HUES6 (cell line): Measurements from ENCODE around the gene NUP210.

ENCODE experiments used
- H3K27ac ChIP-seq: 2 replicates; pipeline ENCODE4 v1.7.0; 2013; ENCODE audit warnings: low read depth, mild to moderate bottlenecking, low read length, inconsistent platforms
- H3K27me3 ChIP-seq: 2 replicates; pipeline ENCODE4 v1.6.1; 2013; ENCODE audit warnings: low read length; ENCODE audit not compliant: control insufficient read depth, insufficient read depth
- H3K36me3 ChIP-seq: 2 replicates; pipeline ENCODE4 v1.6.1; 2013; ENCODE audit warnings: low read length; ENCODE audit not compliant: control insufficient read depth, insufficient read depth
- H3K4me1 ChIP-seq: 2 replicates; pipeline ENCODE4 v1.6.1; 2013; ENCODE audit warnings: low read length; ENCODE audit not compliant: control insufficient read depth, insufficient read depth
- H3K4me3 ChIP-seq: 2 replicates; pipeline ENCODE4 v1.5.1; 2013; ENCODE audit warnings: low read depth, low read length
- H3K9ac ChIP-seq: one replicate; pipeline ENCODE4 v1.6.1; 2013; ENCODE audit warnings: mild to moderate bottlenecking, low read length
- H3K9me3 ChIP-seq: 2 replicates; pipeline ENCODE4 v1.6.1; 2013; ENCODE audit warnings: low read depth, low read length; ENCODE audit not compliant: control insufficient read depth, insufficient read depth

The NUP210 gene

DNA sequence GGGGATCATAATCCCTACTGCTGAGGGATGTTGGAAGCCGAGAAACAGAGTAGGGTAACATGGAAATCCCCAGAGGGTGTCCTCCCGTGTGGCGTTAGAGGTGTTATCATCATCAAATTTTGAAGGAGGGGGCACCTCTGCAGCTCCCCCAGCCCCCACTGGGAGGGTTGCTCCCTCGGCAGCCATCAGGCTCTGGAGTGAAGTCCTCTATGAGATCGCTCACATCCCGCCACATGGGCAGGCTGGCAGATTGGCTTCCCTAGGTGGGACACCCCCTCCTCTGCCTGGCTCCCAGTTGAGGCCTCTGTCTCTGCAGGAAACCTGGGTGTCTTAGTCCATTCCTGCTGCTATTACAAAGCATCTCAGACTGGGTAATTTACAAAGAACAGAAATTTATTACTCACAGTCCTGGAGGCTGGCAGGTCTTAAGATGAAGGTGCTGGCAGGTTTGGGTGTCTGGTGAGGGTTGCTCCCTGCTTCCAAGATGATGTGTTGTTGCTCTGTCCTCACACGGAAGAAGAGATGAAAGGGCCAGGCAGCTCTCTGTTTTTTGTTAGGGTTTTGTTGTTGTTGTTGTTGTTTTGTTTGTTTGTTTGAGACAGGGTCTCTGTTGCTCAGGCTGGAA, 120.5 kb downstream of the NUP210 start:
- Histone ChIP-seq H3K4me3 (no peak overlapping the region), H3K9me3 (no peaks in the 10 kb centered on the region), H3K27ac (no peak overlapping the region), H3K4me1 (peaks cover 33% of the 10 kb centered on the region), H3K27me3 (no peaks in the 10 kb centered on the region), H3K9ac (no peak overlapping the region), H3K36me3 (no peaks in the 10 kb centered on the region)

DNA sequence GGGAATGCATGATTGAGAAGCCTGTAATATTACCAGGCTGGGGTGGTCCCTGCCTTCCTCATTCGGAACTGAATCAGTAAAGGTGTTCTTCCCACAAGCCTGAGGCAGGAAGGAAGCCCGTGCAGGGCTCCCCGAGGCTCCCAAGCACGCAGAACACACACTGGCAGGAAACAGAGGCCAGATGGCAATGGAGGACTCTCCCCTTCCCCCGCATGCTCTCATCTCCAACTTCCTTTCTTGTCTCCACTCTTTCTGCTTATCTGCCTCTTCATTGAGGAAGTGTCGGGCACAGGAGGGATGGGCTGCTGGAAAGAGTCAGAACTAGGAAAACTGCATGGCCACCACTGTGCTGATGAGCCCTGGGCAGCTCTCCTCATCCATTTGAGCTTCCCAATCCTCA, 123.5 kb downstream of the NUP210 start:
- H3K36me3 ChIP-seq, result no peaks in the 10 kb centered on the region
- no peak overlapping the region for H3K9ac ChIP-seq
- H3K27ac ChIP-seq, result no peak overlapping the region
- no peaks in the 10 kb centered on the region for H3K27me3 ChIP-seq
- H3K9me3 ChIP-seq, result no peaks in the 10 kb centered on the region
- peaks cover 30% of the 10 kb centered on the region for H3K4me1 ChIP-seq
- no peak overlapping the region for H3K4me3 ChIP-seq

DNA sequence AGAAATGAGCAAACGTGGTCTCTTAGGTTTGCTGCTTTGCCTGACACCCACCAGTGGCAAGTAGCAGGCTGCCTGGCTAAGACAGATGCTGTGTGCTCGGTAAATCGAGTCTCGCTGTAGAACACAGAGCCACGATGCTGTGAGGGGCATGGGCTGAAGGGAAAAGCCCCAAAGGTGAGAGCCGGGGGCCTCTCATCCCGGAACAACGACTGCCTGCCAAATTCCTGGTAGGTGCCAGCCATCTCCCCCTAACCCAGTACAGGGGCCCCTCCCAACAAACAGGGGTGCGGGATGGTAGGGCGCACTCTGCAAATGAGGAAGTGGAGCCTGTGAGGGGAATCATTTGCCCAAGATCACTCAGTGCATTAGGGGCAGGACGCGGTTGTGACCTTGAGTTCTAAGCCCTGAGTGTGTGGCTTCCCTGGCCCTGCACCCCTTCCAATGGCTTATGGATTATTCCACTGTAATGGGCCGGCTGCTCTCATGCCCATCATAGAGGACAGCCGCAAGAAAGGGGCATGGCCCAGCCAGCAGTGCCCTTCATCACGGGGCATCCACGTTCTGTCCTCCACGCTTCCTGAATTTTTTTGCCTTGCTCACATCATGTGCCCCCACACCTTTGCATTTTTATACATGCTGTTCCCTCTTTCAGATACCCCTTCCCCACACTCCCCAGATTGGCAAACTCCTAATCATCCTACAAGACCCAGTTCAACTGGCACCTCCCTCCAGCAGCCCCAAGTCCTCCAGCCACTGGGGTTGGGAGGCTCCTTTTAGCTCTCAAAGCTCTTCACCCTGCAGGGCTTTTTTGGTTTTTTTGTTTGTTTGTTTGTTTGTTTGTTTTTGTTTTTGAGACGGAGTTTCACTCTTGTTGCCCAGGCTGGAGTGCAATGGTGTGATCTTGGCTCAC, 125.4 kb downstream of the NUP210 start:
- Histone ChIP-seq H3K4me1 (peaks cover 27% of the 10 kb centered on the region), H3K36me3 (no peaks in the 10 kb centered on the region), H3K27ac (no peak overlapping the region), H3K9ac (no peak overlapping the region), H3K9me3 (no peaks in the 10 kb centered on the region), H3K4me3 (no peak overlapping the region), H3K27me3 (no peaks in the 10 kb centered on the region)

DNA sequence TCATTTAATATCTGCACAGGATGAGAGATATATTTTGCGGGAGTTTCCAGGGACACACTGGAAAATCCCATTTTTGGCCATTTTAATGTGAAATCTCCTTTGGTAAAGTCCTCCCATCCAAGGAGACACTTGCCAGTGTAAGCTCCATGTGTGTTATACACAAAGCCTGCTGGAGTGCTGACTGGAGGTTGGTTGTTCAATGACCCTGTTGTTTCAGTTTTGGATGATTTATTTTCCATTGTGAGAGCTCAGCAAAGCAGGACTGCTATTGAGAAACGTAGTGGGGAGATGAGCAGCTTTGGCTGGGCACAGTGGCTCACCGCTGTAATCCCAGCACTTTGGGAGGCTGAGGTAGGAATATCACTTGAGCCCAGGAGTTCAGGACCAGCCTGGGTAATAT, 127.7 kb downstream of the NUP210 start:
- H3K36me3 ChIP-seq, result no peaks in the 10 kb centered on the region
- H3K27me3 ChIP-seq, result no peaks in the 10 kb centered on the region
- no peak overlapping the region for H3K27ac ChIP-seq
- peaks cover 15% of the 10 kb centered on the region for H3K4me1 ChIP-seq
- no peak overlapping the region for H3K9ac ChIP-seq
- peaks cover under 1% of the 10 kb centered on the region; the same call in 1 of the 2 replicates for H3K9me3 ChIP-seq
- H3K4me3 ChIP-seq, result no peak overlapping the region

DNA sequence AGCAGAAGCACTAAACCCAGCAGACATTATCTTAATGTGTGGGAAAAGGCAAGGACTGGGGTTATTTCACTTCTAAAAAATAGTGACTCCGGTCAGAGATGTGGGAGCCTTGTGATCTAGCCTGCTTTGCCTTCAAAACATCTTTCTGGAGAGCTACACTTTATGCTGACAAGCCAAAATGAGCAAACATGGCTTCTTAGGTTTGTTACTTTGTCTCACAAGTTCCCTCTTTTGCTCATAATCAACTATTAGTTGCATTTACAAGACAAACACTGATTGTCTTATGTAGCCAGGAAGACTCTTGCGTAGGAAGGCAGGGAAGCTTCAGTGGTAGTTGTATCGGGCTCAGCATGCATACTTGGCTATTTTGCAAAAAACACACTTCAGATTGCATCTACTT, 129.2 kb downstream of the NUP210 start:
- Histone ChIP-seq H3K27me3 (no peaks in the 10 kb centered on the region), H3K9ac (no peak overlapping the region), H3K27ac (no peak overlapping the region)

DNA sequence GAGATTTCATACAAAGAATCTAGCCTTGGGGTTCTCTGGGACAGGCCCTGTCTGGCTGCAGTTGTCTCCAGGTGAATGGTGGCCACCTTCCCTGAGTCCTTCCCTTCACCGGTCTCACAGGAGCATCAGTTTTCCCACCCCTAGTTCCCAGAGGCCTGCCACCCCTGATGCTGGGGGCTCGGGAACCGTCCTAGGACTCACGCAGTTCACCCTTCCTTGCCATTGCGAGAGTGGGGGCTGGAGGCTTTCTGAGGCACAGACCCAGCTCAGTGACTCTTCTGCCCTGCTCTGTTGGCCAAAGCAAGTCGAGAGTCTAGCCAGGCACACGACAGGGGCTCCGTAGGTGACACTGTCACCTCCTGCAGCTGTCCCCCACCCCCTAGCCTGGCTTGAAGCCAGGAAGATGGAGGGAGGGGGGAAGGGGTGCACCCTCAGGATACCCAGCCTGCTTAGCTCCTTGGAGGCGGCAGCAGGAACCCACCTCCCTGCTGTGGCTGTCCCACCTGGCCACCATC, 130.3 kb downstream of the NUP210 start:
- no peak overlapping the region for H3K9ac ChIP-seq
- H3K4me3 ChIP-seq, result no peak overlapping the region
- no peak overlapping the region for H3K27ac ChIP-seq
- H3K27me3 ChIP-seq, result no peaks in the 10 kb centered on the region
- H3K4me1 ChIP-seq, result peaks cover 7% of the 10 kb centered on the region; the same call in 1 of the 2 replicates
- no peaks in the 10 kb centered on the region for H3K36me3 ChIP-seq
- peaks cover 12% of the 10 kb centered on the region for H3K9me3 ChIP-seq

More for the DNA sequence above, 129.2 kb downstream of the NUP210 start:
- H3K36me3 ChIP-seq, result no peaks in the 10 kb centered on the region
- H3K9me3 ChIP-seq, result peaks cover 9% of the 10 kb centered on the region
- peaks cover 7% of the 10 kb centered on the region; the same call in 1 of the 2 replicates for H3K4me1 ChIP-seq
- no peak overlapping the region for H3K4me3 ChIP-seq

DNA sequence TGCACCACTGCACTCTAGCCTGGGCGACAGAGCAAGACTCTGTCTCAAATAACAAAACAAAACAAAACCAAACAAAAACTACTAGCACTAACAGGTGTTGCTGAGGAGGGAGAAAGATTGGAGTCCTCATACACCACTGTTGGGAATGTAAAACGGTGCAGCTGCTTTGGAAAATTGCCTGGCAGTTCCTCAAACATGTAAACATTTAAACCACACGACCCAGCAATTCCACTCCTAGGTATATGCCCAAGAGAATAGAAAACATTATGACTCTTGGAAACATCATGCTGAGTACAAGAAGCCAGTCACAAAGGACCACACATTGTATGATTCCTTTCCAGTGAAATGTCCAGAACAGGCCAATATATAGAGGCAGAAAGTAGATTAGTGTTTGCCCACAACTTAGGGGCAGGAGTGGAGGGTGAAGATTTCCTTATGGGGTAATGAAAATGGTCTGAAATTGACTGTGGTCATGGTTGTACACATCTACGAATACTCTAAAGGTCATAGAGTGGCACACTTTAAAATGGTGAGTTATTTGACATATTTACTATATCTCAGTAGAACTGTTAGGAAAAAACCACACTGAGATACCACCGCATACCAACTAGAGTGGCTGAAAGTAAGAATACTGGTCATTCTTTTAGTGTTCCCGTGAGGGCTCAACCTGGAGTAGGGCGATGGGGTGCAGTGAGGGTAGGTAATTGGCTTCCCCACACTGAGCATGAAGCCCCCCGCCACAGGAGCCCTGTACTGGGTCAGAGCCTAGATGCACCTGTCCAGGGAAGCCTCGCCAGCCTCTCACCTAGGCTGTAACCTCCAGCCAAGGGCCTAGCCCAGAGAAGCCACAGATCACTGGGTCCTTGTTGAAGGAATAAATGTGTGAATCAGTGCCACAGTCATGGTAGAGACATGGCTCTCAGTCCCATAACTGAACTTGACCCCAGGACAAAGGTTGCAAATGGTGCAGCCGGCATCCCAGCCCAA, 131.1 kb downstream of the NUP210 start:
- Histone ChIP-seq H3K9ac (no peak overlapping the region), H3K4me1 (peaks cover 7% of the 10 kb centered on the region; the same call in 1 of the 2 replicates), H3K36me3 (no peaks in the 10 kb centered on the region), H3K9me3 (peaks cover 20% of the 10 kb centered on the region), H3K27ac (no peak overlapping the region), H3K4me3 (no peak overlapping the region), H3K27me3 (peaks cover 4% of the 10 kb centered on the region; the same call in 1 of the 2 replicates)

DNA sequence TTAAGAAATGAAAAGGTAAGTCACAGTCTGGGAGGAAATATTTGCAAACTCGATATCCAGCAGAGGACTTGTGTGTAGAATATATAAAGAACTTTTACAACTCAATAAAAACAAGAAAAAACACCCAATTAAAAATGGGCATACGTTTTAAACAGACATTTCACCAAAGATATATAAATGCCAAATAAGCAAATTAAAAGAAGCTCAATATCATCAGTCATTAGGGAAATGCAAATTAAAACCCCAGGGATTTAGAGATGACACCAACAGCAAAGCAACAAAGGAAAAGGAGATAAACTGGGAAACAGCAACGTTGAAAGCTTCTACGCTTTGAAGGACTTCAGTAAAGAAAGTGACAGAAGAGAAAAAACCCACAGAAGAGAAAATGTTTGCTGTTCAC, 132.3 kb downstream of the NUP210 start:
- peaks cover 21% of the 10 kb centered on the region for H3K9me3 ChIP-seq
- H3K9ac ChIP-seq, result no peak overlapping the region
- no peak overlapping the region for H3K4me3 ChIP-seq
- no peaks in the 10 kb centered on the region for H3K36me3 ChIP-seq
- no peak overlapping the region for H3K27ac ChIP-seq
- peaks cover 13% of the 10 kb centered on the region for H3K27me3 ChIP-seq
- H3K4me1 ChIP-seq, result peaks cover 7% of the 10 kb centered on the region; the same call in 1 of the 2 replicates

DNA sequence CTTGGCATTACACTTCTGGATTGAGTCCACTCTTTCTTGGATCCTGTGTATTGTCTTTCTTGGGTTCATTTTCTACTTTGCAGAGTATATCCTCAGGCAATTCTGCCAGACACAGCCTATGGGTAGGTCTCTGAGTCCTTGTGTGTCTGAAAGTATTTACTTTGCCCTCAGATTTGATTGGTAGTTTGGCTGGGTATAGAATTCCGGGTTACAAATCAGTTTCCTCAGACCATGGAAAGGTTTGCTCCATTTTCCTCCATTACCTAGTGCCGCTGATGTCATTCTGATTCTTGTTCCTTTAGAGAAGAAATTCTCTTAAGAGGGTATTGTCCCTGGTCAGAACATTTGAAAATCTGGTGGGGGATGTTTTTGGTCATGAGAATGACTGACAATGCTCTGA, 133.2 kb downstream of the NUP210 start:
- no peak overlapping the region for H3K9ac ChIP-seq
- peaks cover 21% of the 10 kb centered on the region for H3K9me3 ChIP-seq
- H3K36me3 ChIP-seq, result no peaks in the 10 kb centered on the region
- H3K4me3 ChIP-seq, result no peak overlapping the region
- H3K27me3 ChIP-seq, result peaks cover 22% of the 10 kb centered on the region
- H3K27ac ChIP-seq, result no peak overlapping the region
- peaks cover 9% of the 10 kb centered on the region; the same call in 1 of the 2 replicates for H3K4me1 ChIP-seq

DNA sequence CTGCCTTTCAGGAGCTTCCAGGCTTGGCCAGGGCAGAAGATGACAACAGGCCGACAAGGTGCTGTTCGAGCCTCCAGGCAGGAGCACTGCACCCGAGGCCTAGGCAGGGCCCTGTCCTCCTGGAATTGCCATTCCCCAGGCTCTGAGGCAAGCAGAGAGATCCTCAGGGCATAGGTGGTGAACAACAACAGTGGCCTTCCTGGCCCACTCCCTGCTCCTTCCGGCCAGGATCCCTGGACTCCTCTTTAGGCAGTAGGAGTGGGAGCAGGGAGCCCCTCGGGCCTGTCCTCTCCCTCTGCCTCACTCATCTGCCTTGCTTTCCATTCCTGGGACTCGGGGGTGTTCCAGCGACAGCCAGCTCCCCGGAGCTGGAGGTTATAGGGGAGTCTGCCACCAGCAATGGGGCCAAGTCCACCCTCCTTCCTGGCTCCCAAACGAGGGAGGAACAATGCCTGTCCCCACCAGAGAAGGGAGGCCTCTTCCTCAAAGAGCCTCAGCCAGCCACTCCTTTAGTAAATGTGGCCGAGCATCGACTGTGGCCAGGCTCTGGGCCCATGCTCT, 135.0 kb downstream of the NUP210 start:
- no peak overlapping the region for H3K9ac ChIP-seq
- no peak overlapping the region for H3K27ac ChIP-seq
- H3K9me3 ChIP-seq, result peaks cover 21% of the 10 kb centered on the region
- peaks cover 14% of the 10 kb centered on the region for H3K4me1 ChIP-seq
- H3K36me3 ChIP-seq, result no peaks in the 10 kb centered on the region
- H3K4me3 ChIP-seq, result no peak overlapping the region
- H3K27me3 ChIP-seq, result peaks cover 35% of the 10 kb centered on the region
